Effector memory CD8-positive, alpha-beta T cell (primary cell): ENCODE data around the gene ABHD11.
"Not testable (repeated sequence)": the region's sequence is repeated elsewhere in the genome, so short reads cannot be mapped to it uniquely, and the experiment has no call there.

ENCODE experiments used
- ATAC-seq: fragments of 150-1000 bp; cut with Tn5 transposase; replicated peaks from 2 replicates; pipeline ENCODE4 v1.10.0; 2021; ENCODE audit warnings: mild to moderate bottlenecking, moderate library complexity
- DNase-seq, 3 experiments: peaks; one replicate each; pipeline ENCODE4 v3.0.0; 2021
- H3K27ac Mint-ChIP-seq, 2 donors: one replicate each; pipeline ENCODE4 v1.8.0; 2022; ENCODE audit warnings: mild to moderate bottlenecking in 2 of 2, mixed read lengths in 2 of 2, moderate library complexity in 2 of 2
- H3K27me3 Mint-ChIP-seq, 2 donors: one replicate each; pipeline ENCODE4 v1.8.0; 2022; ENCODE audit warnings: mixed read lengths in 2 of 2
- H3K36me3 Mint-ChIP-seq: one replicate; pipeline ENCODE4 v1.8.0; 2022; ENCODE audit warnings: mild to moderate bottlenecking, moderate library complexity, mixed read lengths; ENCODE audit not compliant: insufficient read depth
- H3K4me1 Mint-ChIP-seq, 2 donors: one replicate each; pipeline ENCODE4 v1.8.0; 2022; ENCODE audit warnings: low read depth in 2 of 2, mixed read lengths in 2 of 2
- H3K4me3 Mint-ChIP-seq, 2 donors: one replicate each; pipeline ENCODE4 v1.8.0; 2022; ENCODE audit warnings: mild to moderate bottlenecking in 2 of 2, mixed read lengths in 2 of 2, moderate library complexity in 2 of 2
- H3K9me3 Mint-ChIP-seq, 2 donors: one replicate each; pipeline ENCODE4 v1.8.0; 2022; ENCODE audit warnings: mixed read lengths in 2 of 2

The ABHD11 gene

GRCh38 chr7:73738220-73738611, 386 bp downstream of the ABHD11 start:
- ATAC-seq (peak; percentile 9), DNase-seq (peak; percentile 17 to 36 (median 29))
- peak overlapping the region; percentile 92 for H3K4me3 Mint-ChIP-seq
- H3K27ac Mint-ChIP-seq: peak overlapping the region; percentile 60 to 93
- no peaks in the 10 kb centered on the region for H3K27me3 Mint-ChIP-seq
- H3K36me3 Mint-ChIP-seq: peaks cover 23% of the 10 kb centered on the region
- H3K9me3 Mint-ChIP-seq: no peaks in the 10 kb centered on the region
- peaks cover 16 to 20% of the 10 kb centered on the region in 2 donors for H3K4me1 Mint-ChIP-seq

- Mint-ChIP-seq H3K27ac (peak overlapping the region; percentile 60 to 93), H3K4me1 (peaks cover 19 to 20% of the 10 kb centered on the region in 2 donors), H3K9me3 (no peaks in the 10 kb centered on the region), H3K27me3 (no peaks in the 10 kb centered on the region), H3K4me3 (peak overlapping the region; percentile 92), H3K36me3 (peaks cover 25% of the 10 kb centered on the region)
- DNase-seq: no peak
- no peak for ATAC-seq
These were observed 947 bp downstream of the ABHD11 start for GRCh38 chr7:73737491-73738219.

GRCh38 chr7:73736885-73737284, 1.7 kb downstream of the ABHD11 start:
- H3K27ac Mint-ChIP-seq: no peak overlapping the region

GRCh38 chr7:73735528-73735905, 3.1 kb downstream of the ABHD11 start:
- no peak for ATAC-seq
- Mint-ChIP-seq H3K4me1 (peaks cover 19 to 20% of the 10 kb centered on the region in 2 donors), H3K27ac (no peak overlapping the region), H3K4me3 (no peak overlapping the region), H3K9me3 (no peaks in the 10 kb centered on the region), H3K27me3 (peaks cover 0 to 1% of the 10 kb centered on the region in 2 donors), H3K36me3 (peaks cover 22% of the 10 kb centered on the region)
- DNase-seq: no peak

More at GRCh38 chr7:73736885-73737284, 1.7 kb downstream of the ABHD11 start:
- Mint-ChIP-seq H3K27me3 (no peaks in the 10 kb centered on the region), H3K4me1 (peaks cover 19 to 20% of the 10 kb centered on the region in 2 donors), H3K9me3 (no peaks in the 10 kb centered on the region), H3K4me3 (peak overlapping the region; percentile 92), H3K36me3 (peaks cover 22% of the 10 kb centered on the region)
- no peak for ATAC-seq
- no peak for DNase-seq

GRCh38 chr7:73734619-73735527, 3.7 kb downstream of the ABHD11 start:
- no peak overlapping the region for H3K4me3 Mint-ChIP-seq

GRCh38 chr7:73732397-73732796, 6.2 kb downstream of the ABHD11 start:
- H3K36me3 Mint-ChIP-seq: peaks cover 10% of the 10 kb centered on the region
- no peak for DNase-seq
- H3K27ac Mint-ChIP-seq: no peak overlapping the region
- no peaks in the 10 kb centered on the region for H3K9me3 Mint-ChIP-seq
- ATAC-seq: no peak
- peaks cover 6 to 10% of the 10 kb centered on the region in 2 donors for H3K4me1 Mint-ChIP-seq
- H3K27me3 Mint-ChIP-seq: peaks cover 14 to 16% of the 10 kb centered on the region in 2 donors
- H3K4me3 Mint-ChIP-seq: no peak overlapping the region

More at GRCh38 chr7:73734619-73735527, 3.7 kb downstream of the ABHD11 start:
- peaks cover 22% of the 10 kb centered on the region for H3K36me3 Mint-ChIP-seq
- H3K27me3 Mint-ChIP-seq: peaks cover 0 to 5% of the 10 kb centered on the region in 2 donors
- no peaks in the 10 kb centered on the region for H3K9me3 Mint-ChIP-seq
- peak; percentile 46 for ATAC-seq
- H3K27ac Mint-ChIP-seq: peak overlapping the region in 1 of 2 donors; percentile 2
- DNase-seq: peak; percentile 79 to 84 (median 80)
- peaks cover 19 to 20% of the 10 kb centered on the region in 2 donors for H3K4me1 Mint-ChIP-seq

- no peak overlapping the region for H3K27ac Mint-ChIP-seq
- ATAC-seq (no peak), DNase-seq (no peak)
- peaks cover 10% of the 10 kb centered on the region for H3K36me3 Mint-ChIP-seq
- H3K4me3 Mint-ChIP-seq: no peak overlapping the region
- peaks cover 14 to 16% of the 10 kb centered on the region in 2 donors for H3K27me3 Mint-ChIP-seq
- H3K9me3 Mint-ChIP-seq: no peaks in the 10 kb centered on the region
- peaks cover 4 to 7% of the 10 kb centered on the region in 2 donors for H3K4me1 Mint-ChIP-seq
These were observed 8.1 kb downstream of the ABHD11 start for GRCh38 chr7:73730485-73730884.

GRCh38 chr7:73728551-73728950, 10.1 kb downstream of the ABHD11 start:
- no peak for DNase-seq
- Mint-ChIP-seq H3K4me3 (no peak overlapping the region), H3K4me1 (peaks cover 0 to 3% of the 10 kb centered on the region in 2 donors), H3K27me3 (peaks cover 14 to 16% of the 10 kb centered on the region in 2 donors), H3K9me3 (no peaks in the 10 kb centered on the region), H3K27ac (no peak overlapping the region), H3K36me3 (peaks cover 4% of the 10 kb centered on the region)
- ATAC-seq: no peak

GRCh38 chr7:73727952-73728351, 10.7 kb downstream of the ABHD11 start:
- no peaks in the 10 kb centered on the region for H3K9me3 Mint-ChIP-seq
- peaks cover 14 to 16% of the 10 kb centered on the region in 2 donors for H3K27me3 Mint-ChIP-seq
- no peak overlapping the region for H3K4me3 Mint-ChIP-seq
- no peak for DNase-seq
- no peak overlapping the region for H3K27ac Mint-ChIP-seq
- no peak for ATAC-seq
- peaks cover 3% of the 10 kb centered on the region for H3K36me3 Mint-ChIP-seq
- H3K4me1 Mint-ChIP-seq: peaks cover 0 to 2% of the 10 kb centered on the region in 2 donors

- Mint-ChIP-seq H3K9me3 (no peaks in the 10 kb centered on the region), H3K4me3 (no peak overlapping the region), H3K27ac (no peak overlapping the region), H3K27me3 (peaks cover 14 to 16% of the 10 kb centered on the region in 2 donors), H3K36me3 (no peaks in the 10 kb centered on the region), H3K4me1 (no peaks in the 10 kb centered on the region)
- DNase-seq (no peak), ATAC-seq (peak; percentile 9)
These were observed 12.5 kb downstream of the ABHD11 start for GRCh38 chr7:73726083-73726466.

- Mint-ChIP-seq H3K36me3 (peaks cover 13% of the 10 kb centered on the region), H3K27ac (no peak overlapping the region), H3K4me3 (no peak overlapping the region), H3K27me3 (peaks cover 11 to 12% of the 10 kb centered on the region in 2 donors), H3K4me1 (peaks cover 5 to 6% of the 10 kb centered on the region in 2 donors), H3K9me3 (no peaks in the 10 kb centered on the region)
- ATAC-seq (no peak), DNase-seq (no peak)
These were observed 14.8 kb downstream of the ABHD11 start for GRCh38 chr7:73723813-73724212.

GRCh38 chr7:73722785-73723184, 15.8 kb downstream of the ABHD11 start:
- Mint-ChIP-seq H3K4me1 (peaks cover 11% of the 10 kb centered on the region in 2 donors), H3K36me3 (peaks cover 15% of the 10 kb centered on the region), H3K9me3 (no peaks in the 10 kb centered on the region), H3K27ac (no peak overlapping the region), H3K4me3 (no peak overlapping the region), H3K27me3 (peaks cover under 1 to 1% of the 10 kb centered on the region in 2 donors)
- ATAC-seq (no peak), DNase-seq (no peak)

- not testable (repeated sequence) for H3K4me3 Mint-ChIP-seq, H3K27me3 Mint-ChIP-seq, H3K9me3 Mint-ChIP-seq, H3K27ac Mint-ChIP-seq, ATAC-seq, DNase-seq
- H3K4me1 Mint-ChIP-seq: peaks cover 14 to 17% of the 10 kb centered on the region in 2 donors
- H3K36me3 Mint-ChIP-seq: peaks cover 15% of the 10 kb centered on the region
These were observed 16.4 kb downstream of the ABHD11 start for GRCh38 chr7:73722182-73722581.
